Measurements from ENCODE around the gene DUOXA2. TPM values are rescaled to one million over a fixed set of nuclear protein-coding genes. Genes with fewer than 3 reads are reported as not detected.
"Not testable (repeated sequence)": the region's sequence is repeated elsewhere in the genome, so short reads cannot be mapped to it uniquely, and the experiment has no call there.

The DUOXA2 gene
- total and polyA plus RNA-seq, 2 donors (not counting 1 experiment from before 2014, with no cell fraction given) = not detected

- not testable (repeated sequence) for H3K79me2 ChIP-seq (ENCODE audit: control insufficient read depth, insufficient read depth, low read length); H3K9me3 ChIP-seq (ENCODE audit: control insufficient read depth, insufficient read depth, low read depth, low read length); H3K27me3 ChIP-seq (ENCODE audit: control insufficient read depth, insufficient read depth, low read length); H3K9ac ChIP-seq (ENCODE audit: insufficient read depth, low read length); H3K36me3 ChIP-seq (ENCODE audit: control insufficient read depth, insufficient read depth, low read length); H3K27ac ChIP-seq (ENCODE audit: insufficient read depth, low read length); H3K4me2 ChIP-seq (ENCODE audit: extremely low read depth, insufficient read depth, low read length); H3K4me3 ChIP-seq (replicated peaks in 1 of 4; ENCODE audit: control extremely low read depth in 1 of 4, insufficient read depth in 1 of 4, low read depth in 3 of 4, low read length in 4 of 4); DNase-seq (ENCODE audit: low read depth in 2 of 2); H3K4me1 ChIP-seq (ENCODE audit: control insufficient read depth, extremely low read depth, insufficient read depth, low read length); H4K20me1 ChIP-seq (ENCODE audit: control insufficient read depth, extremely low read depth, insufficient read depth, low read length); H2AFZ ChIP-seq (ENCODE audit: low read length)
These were observed 36.7 kb upstream of the DUOXA2 start for GRCh38 chr15:45077391-45077790.

- not testable (repeated sequence) for H3K36me3 ChIP-seq (ENCODE audit: control insufficient read depth, insufficient read depth, low read length); H3K27me3 ChIP-seq (ENCODE audit: control insufficient read depth, insufficient read depth, low read length); H3K79me2 ChIP-seq (ENCODE audit: control insufficient read depth, insufficient read depth, low read length); H4K20me1 ChIP-seq (ENCODE audit: control insufficient read depth, extremely low read depth, insufficient read depth, low read length); DNase-seq (ENCODE audit: low read depth in 2 of 2); H3K4me2 ChIP-seq (ENCODE audit: extremely low read depth, insufficient read depth, low read length); H2AFZ ChIP-seq (ENCODE audit: low read length); H3K4me1 ChIP-seq (ENCODE audit: control insufficient read depth, extremely low read depth, insufficient read depth, low read length); H3K4me3 ChIP-seq (replicated peaks in 1 of 4; ENCODE audit: control extremely low read depth in 1 of 4, insufficient read depth in 1 of 4, low read depth in 3 of 4, low read length in 4 of 4); H3K9ac ChIP-seq (ENCODE audit: insufficient read depth, low read length); H3K9me3 ChIP-seq (ENCODE audit: control insufficient read depth, insufficient read depth, low read depth, low read length); H3K27ac ChIP-seq (ENCODE audit: insufficient read depth, low read length)
These were observed 34.9 kb upstream of the DUOXA2 start for GRCh38 chr15:45079201-45079600.

GRCh38 chr15:45079628-45080246 is 34.4 kb upstream of the DUOXA2 start:
- H3K9ac ChIP-seq (ENCODE audit: insufficient read depth, low read length); H3K79me2 ChIP-seq (ENCODE audit: control insufficient read depth, insufficient read depth, low read length); H3K4me3 ChIP-seq (replicated peaks in 1 of 4; ENCODE audit: control extremely low read depth in 1 of 4, insufficient read depth in 1 of 4, low read depth in 3 of 4, low read length in 4 of 4); H4K20me1 ChIP-seq (ENCODE audit: control insufficient read depth, extremely low read depth, insufficient read depth, low read length); H2AFZ ChIP-seq (ENCODE audit: low read length); H3K4me1 ChIP-seq (ENCODE audit: control insufficient read depth, extremely low read depth, insufficient read depth, low read length); DNase-seq (ENCODE audit: low read depth in 2 of 2); H3K4me2 ChIP-seq (ENCODE audit: extremely low read depth, insufficient read depth, low read length); H3K9me3 ChIP-seq (ENCODE audit: control insufficient read depth, insufficient read depth, low read depth, low read length); H3K36me3 ChIP-seq (ENCODE audit: control insufficient read depth, insufficient read depth, low read length); H3K27ac ChIP-seq (ENCODE audit: insufficient read depth, low read length); H3K27me3 ChIP-seq (ENCODE audit: control insufficient read depth, insufficient read depth, low read length): not testable (repeated sequence)

- not testable (repeated sequence) for H2AFZ ChIP-seq (ENCODE audit: low read length); H3K79me2 ChIP-seq (ENCODE audit: control insufficient read depth, insufficient read depth, low read length); H3K9me3 ChIP-seq (ENCODE audit: control insufficient read depth, insufficient read depth, low read depth, low read length); H3K27me3 ChIP-seq (ENCODE audit: control insufficient read depth, insufficient read depth, low read length); H4K20me1 ChIP-seq (ENCODE audit: control insufficient read depth, extremely low read depth, insufficient read depth, low read length); H3K27ac ChIP-seq (ENCODE audit: insufficient read depth, low read length); DNase-seq (ENCODE audit: low read depth in 2 of 2); H3K36me3 ChIP-seq (ENCODE audit: control insufficient read depth, insufficient read depth, low read length); H3K9ac ChIP-seq (ENCODE audit: insufficient read depth, low read length); H3K4me3 ChIP-seq (replicated peaks in 1 of 4; ENCODE audit: control extremely low read depth in 1 of 4, insufficient read depth in 1 of 4, low read depth in 3 of 4, low read length in 4 of 4); H3K4me2 ChIP-seq (ENCODE audit: extremely low read depth, insufficient read depth, low read length); H3K4me1 ChIP-seq (ENCODE audit: control insufficient read depth, extremely low read depth, insufficient read depth, low read length)
These were observed 33.5 kb upstream of the DUOXA2 start for GRCh38 chr15:45080593-45080992.

- not testable (repeated sequence) for H3K4me2 ChIP-seq (ENCODE audit: extremely low read depth, insufficient read depth, low read length); H3K27ac ChIP-seq (ENCODE audit: insufficient read depth, low read length); H3K4me1 ChIP-seq (ENCODE audit: control insufficient read depth, extremely low read depth, insufficient read depth, low read length); H3K36me3 ChIP-seq (ENCODE audit: control insufficient read depth, insufficient read depth, low read length); H3K9me3 ChIP-seq (ENCODE audit: control insufficient read depth, insufficient read depth, low read depth, low read length); H3K4me3 ChIP-seq (replicated peaks in 1 of 4; ENCODE audit: control extremely low read depth in 1 of 4, insufficient read depth in 1 of 4, low read depth in 3 of 4, low read length in 4 of 4); H3K79me2 ChIP-seq (ENCODE audit: control insufficient read depth, insufficient read depth, low read length); DNase-seq (ENCODE audit: low read depth in 2 of 2); H3K27me3 ChIP-seq (ENCODE audit: control insufficient read depth, insufficient read depth, low read length); H2AFZ ChIP-seq (ENCODE audit: low read length); H4K20me1 ChIP-seq (ENCODE audit: control insufficient read depth, extremely low read depth, insufficient read depth, low read length); H3K9ac ChIP-seq (ENCODE audit: insufficient read depth, low read length)
These were observed 31.7 kb upstream of the DUOXA2 start for GRCh38 chr15:45082412-45082811.
